Measurements from ENCODE around the gene CRY2.
"Not testable (repeated sequence)": the region's sequence is repeated elsewhere in the genome, so short reads cannot be mapped to it uniquely, and the experiment has no call there.

CRY2 gene

GRCh38 chr11:45811571-45812290 is 35.5 kb upstream of the CRY2 start:
- FAIRE-seq, result no peak

- no peak for FAIRE-seq
Measured at GRCh38 chr11:45812581-45813548, 34.4 kb upstream of the CRY2 start.

DNA sequence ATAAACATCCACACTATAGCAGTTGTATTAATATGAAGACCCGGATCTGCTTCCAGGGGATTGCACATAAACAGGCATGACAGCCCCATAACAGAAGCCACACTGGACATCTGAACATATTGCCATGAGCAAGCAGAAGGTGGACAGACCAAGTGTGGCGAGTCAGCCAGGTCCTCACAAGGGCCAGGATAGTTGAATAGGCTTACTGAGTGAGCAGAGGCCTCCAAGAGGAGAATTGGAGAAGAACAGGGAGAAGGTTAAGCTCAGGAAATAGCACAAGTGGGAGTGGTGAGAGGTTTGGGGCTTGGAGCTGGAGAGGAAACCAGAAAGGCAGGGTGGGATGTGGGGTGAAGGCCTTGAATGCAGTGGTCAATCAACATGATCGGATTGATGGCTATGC is 31.5 kb upstream of the CRY2 start:
- no peak for FAIRE-seq

DNA sequence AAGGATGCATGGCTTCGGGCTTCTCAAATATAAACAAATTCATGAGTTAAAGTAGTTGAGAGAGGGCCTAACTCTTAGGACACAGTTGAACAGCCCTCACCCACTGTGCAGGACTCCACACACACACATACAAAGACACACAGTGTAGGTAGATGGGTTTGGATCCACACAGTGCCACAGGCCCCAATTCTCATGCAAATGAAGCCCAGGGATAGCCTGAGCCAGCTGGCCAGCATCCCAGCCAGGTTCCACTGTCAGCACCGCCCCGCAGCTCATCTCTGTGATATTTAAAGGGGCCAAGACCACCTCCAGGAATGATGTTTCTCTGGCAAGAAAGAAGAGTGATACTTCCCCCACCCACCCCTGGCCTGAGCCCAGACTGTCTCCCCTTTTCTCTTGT is 30.7 kb upstream of the CRY2 start:
- no peak for FAIRE-seq

DNA sequence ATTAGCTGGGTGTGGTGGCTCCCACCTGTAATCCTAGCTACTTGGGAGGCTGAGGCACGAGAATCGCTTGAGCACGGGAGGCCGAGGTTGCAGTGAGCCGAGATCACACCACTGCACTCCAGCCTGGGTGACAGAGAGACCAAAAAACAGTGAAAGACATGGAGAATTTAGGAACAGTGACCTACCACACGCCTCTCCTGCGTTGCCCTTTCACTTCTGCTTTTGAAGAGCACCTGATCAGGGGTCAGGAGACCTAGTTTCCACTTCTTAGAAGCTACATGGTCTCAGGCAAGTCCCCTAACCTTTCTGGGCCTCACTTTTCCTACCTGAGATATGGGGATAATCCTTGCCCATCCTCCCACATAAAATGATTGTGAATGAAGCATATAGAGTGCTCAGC is 30.1 kb upstream of the CRY2 start:
- FAIRE-seq, result no peak

- FAIRE-seq, result no peak
Measured at GRCh38 chr11:45818961-45819605, 28.2 kb upstream of the CRY2 start.

DNA sequence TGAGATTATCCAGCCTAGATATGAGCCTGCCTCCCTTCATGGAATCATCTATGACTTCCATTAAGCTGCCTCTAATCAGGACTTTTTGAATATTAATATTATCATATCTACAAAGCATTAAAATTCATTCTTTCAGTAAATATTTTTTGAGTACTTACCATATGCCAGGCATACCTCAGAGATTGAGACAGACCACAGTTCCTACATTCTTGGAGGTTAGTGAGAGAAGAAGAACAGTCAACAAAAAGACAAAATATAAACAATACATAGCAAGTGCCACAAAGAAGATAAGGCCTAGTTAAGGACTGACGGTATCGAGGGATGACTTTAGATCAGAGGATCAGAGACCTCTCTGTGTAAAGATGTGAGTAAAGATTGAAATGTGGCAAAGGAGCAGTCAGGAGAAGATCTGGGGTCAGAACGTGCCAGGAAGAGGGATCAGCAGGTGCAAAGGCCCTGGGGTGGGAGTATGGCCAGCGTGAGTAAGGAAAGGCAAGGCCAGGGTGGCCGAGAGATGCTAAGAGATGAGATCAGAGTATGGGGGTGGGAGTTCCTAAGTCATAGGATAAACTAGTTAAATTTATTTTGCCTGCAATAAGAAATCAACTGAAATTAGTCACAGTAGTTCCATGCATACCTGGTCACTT is 26.9 kb upstream of the CRY2 start:
- no peak for FAIRE-seq

GRCh38 chr11:45826492-45826891 is 20.8 kb upstream of the CRY2 start:
- peak; percentile 100 for FAIRE-seq

DNA sequence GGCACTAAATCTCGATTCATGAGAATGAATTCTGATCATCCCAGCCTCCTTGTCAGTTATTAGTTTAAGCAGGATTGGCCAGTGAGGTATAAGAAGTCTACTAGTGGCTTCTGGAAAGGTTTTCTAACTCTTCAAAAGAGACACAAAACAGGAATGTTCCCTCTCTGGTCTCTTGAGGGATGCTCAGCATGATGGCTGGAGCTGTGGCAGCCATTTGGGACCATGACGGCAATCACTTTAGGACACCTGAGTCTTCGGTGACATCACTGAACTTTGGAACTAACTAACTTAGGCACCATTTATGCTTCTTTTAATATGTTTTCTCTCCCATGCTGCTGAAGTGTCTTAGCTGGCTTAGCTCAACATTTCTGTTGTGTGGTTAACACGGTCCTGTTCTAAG is 20.2 kb upstream of the CRY2 start:
- no peak for FAIRE-seq

DNA sequence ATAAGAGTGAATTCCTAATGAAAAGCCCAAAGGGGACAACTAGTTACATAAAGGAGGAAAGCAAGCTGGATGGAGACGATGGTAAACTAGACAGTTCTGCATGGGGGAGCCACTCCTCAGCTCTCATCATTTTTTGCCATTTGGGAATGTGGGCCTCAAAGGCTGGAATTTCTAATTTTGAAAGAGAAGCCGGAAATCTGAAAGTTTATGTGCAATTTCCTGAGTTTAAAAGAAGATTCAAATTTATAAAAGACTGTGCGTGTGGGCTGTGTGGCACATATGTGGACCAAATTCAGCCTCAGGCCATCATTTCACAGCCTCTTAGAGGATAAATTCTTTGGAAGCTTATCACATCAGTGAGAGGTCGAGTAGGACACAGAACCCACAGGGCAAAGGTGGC is 18.3 kb upstream of the CRY2 start:
- no peak for FAIRE-seq

- no peak for FAIRE-seq
Measured at GRCh38 chr11:45830596-45830995, 16.7 kb upstream of the CRY2 start.

- no peak for FAIRE-seq
Measured at GRCh38 chr11:45832811-45833441, 14.3 kb upstream of the CRY2 start.

DNA sequence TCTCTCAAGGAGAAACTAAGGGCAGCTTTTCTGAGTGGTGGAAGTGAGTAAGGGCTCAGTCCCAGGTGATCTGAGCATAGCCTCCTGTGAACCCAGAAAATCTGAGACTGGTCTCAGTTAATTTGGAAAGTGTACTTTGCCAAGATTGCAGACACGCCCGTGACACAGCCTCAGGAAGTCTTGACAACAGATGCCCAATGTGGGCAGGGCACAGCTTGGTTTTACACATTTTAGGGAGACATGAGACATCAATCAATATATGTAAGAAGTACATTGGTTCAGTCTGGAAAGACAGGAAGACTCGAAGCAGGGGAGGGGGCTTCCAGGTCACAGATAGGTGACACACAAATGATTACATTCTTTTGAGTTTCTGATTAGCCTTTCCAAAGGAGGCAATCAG is 13.5 kb upstream of the CRY2 start:
- FAIRE-seq, result no peak

- FAIRE-seq, result no peak
Measured at GRCh38 chr11:45834298-45834756, 12.9 kb upstream of the CRY2 start.

GRCh38 chr11:45839204-45839603 is 8.1 kb upstream of the CRY2 start:
- FAIRE-seq, result no peak

GRCh38 chr11:45840251-45840650 is 7.0 kb upstream of the CRY2 start:
- not testable (repeated sequence) for FAIRE-seq

DNA sequence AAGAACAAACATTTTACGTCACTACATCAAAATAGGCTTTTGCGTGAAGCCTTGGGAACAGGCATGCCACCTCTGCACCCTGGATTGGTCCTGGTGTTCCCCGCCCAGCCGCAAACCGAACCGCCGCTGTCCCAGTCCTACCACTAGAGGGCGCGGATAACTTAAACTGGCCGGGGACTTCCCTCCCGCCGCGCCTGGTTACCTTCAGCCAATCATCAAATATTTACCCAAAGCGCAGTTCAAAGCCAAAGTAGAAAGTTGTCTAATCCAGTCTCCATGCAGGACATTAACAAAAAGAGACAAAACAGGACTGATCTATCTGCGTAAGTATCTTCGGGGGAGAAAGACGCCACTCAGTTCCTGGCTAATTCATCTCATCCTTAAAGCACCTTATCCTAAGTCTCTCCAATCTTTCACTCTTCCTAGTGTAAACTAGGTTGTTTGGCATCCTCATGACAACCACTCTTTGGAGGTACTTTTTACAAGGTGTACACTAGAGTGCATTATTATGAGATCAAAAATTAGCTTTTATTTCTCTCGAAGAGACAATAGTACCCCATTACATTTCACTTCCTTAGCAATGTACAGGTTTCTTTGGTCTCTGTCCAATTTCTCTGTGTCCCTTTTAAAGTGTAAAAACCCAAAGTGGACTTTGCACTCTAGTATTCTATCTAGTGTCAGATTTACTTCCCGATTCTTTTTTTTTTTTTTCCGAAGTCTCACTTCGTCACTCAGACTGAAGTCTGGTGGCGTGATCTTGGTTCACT is 3.9 kb upstream of the CRY2 start:
- FAIRE-seq, result no peak

DNA sequence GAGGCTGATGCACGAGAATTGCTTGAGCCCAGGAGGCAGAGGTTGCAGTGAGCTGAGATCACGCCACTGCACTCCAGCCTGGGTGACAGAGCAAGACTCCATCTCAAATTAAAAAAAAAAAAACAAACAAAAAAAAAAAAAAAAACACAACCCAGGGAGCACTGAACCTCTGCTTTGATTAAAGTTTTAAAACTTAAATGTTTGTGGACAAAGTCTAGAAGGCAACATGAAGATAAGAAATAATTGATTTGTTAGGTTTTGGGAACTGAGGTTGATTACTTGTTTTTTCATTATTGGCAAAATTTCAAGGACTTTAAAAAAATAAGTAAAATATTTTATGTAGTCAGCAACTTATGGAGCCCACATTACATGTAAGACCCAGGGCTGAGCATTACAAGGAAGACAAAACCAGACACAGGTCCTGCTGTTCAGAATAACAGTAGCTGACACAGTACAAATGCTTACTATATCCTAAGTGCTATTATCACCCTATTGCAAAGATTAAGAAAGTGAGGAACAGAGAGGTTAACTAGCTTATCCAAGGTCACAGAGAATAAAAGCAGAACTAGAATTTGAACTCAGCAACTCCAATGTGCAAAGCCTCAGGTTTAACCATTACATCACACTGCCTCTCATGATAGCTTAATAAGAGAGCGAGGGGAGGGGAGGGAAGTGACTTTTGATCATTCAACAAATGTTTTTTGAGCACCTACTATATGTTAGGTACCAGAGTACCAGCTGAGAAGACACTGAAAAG is 2.3 kb upstream of the CRY2 start:
- FAIRE-seq, result no peak

- no peak for FAIRE-seq
Measured at GRCh38 chr11:45846174-45846675, 1.1 kb upstream of the CRY2 start.

GRCh38 chr11:45847911-45848316 is 639 bp downstream of the CRY2 start:
- no peak for FAIRE-seq

GRCh38 chr11:45848654-45849081 is 1.4 kb downstream of the CRY2 start:
- FAIRE-seq, result no peak
